Measurements from ENCODE around the gene NDUFA5.
"Not testable (repeated sequence)": the region's sequence is repeated elsewhere in the genome, so short reads cannot be mapped to it uniquely, and the experiment has no call there.

NDUFA5 gene

GRCh38 chr7:123537026-123537642 lies 20.5 kb downstream of the NDUFA5 start:
- Histone ChIP-seq H3K27me3 (ENCODE audit: control insufficient read depth in 2 of 2, insufficient read depth in 2 of 2, low read length in 2 of 2) (peaks cover 6 to 7% of the 10 kb centered on the region in 2 donors), H3K9ac (ENCODE audit: low read depth in 1 of 2, low read length in 2 of 2) (no peak overlapping the region), H3K9me3 (ENCODE audit: control insufficient read depth in 2 of 2, low read length in 2 of 2) (no peaks in the 10 kb centered on the region), H3K4me3 (ENCODE audit: low read length in 2 of 2) (no peak overlapping the region), H3K27ac (ENCODE audit: low read depth in 2 of 2, low read length in 2 of 2) (no peak overlapping the region), H3K4me1 (ENCODE audit: control insufficient read depth in 2 of 2, insufficient read depth in 2 of 2, low read length in 2 of 2) (peaks cover 4 to 5% of the 10 kb centered on the region in 2 donors), H3K36me3 (ENCODE audit: control insufficient read depth in 2 of 2, insufficient read depth in 2 of 2, low read length in 2 of 2) (no peaks in the 10 kb centered on the region)

DNA sequence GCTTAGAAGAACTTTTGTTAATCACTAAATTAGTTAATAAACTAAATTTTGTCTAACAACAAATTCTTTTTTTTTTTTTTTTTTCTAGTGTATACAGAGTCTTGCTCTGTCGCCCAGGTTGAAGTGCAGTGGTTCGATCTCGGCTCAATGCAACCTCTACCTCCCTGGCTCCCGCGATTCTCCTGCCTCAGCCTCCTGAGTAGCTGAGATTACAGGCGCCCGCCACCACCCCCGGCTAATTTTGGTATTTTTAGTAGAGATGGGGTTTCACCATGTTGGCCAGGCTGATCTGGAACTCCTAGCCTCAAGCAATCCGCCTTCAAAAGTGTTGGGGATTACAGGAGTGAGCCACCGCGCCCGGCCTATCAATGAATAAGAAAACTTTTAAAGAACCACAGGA lies 22.1 kb downstream of the NDUFA5 start:
- peaks cover 4 to 5% of the 10 kb centered on the region in 2 donors for H3K4me1 ChIP-seq (ENCODE audit: control insufficient read depth in 2 of 2, insufficient read depth in 2 of 2, low read length in 2 of 2)

GRCh38 chr7:123534383-123535260 lies 23.0 kb downstream of the NDUFA5 start, which contains the start of gene IQUB:
IQUB (minus strand) TSS chr7:123534595; CDS start chr7:123512340, 22,255 bp downstream.
- H3K9me3 ChIP-seq (ENCODE audit: control insufficient read depth in 2 of 2, low read length in 2 of 2): no peaks in the 10 kb centered on the region
- peak within 1 kb of the TSS; percentile 58 to 74 for H3K9ac ChIP-seq (ENCODE audit: low read depth in 1 of 2, low read length in 2 of 2)
- peak within 1 kb of the TSS; percentile 89 to 94 for H3K4me3 ChIP-seq (ENCODE audit: low read length in 2 of 2)
- H3K36me3 ChIP-seq (ENCODE audit: control insufficient read depth in 2 of 2, insufficient read depth in 2 of 2, low read length in 2 of 2): no peaks in the 10 kb centered on the region
- H3K27ac ChIP-seq (ENCODE audit: low read depth in 2 of 2, low read length in 2 of 2): peak within 1 kb of the TSS; percentile 78 to 87
- peaks cover 6 to 9% of the 10 kb centered on the region in 2 donors for H3K27me3 ChIP-seq (ENCODE audit: control insufficient read depth in 2 of 2, insufficient read depth in 2 of 2, low read length in 2 of 2)
- peaks cover 4 to 5% of the 10 kb centered on the region in 2 donors for H3K4me1 ChIP-seq (ENCODE audit: control insufficient read depth in 2 of 2, insufficient read depth in 2 of 2, low read length in 2 of 2)

More for the DNA sequence above, 22.1 kb downstream of the NDUFA5 start:
- H3K27ac ChIP-seq (ENCODE audit: low read depth in 2 of 2, low read length in 2 of 2): no peak overlapping the region
- H3K9ac ChIP-seq (ENCODE audit: low read depth in 1 of 2, low read length in 2 of 2): peak overlapping the region in 1 of 2 donors; percentile 38
- no peaks in the 10 kb centered on the region for H3K36me3 ChIP-seq (ENCODE audit: control insufficient read depth in 2 of 2, insufficient read depth in 2 of 2, low read length in 2 of 2)
- peak overlapping the region; percentile 74 to 94 for H3K4me3 ChIP-seq (ENCODE audit: low read length in 2 of 2)
- no peaks in the 10 kb centered on the region for H3K9me3 ChIP-seq (ENCODE audit: control insufficient read depth in 2 of 2, low read length in 2 of 2)
- H3K27me3 ChIP-seq (ENCODE audit: control insufficient read depth in 2 of 2, insufficient read depth in 2 of 2, low read length in 2 of 2): peaks cover 6 to 9% of the 10 kb centered on the region in 2 donors

DNA sequence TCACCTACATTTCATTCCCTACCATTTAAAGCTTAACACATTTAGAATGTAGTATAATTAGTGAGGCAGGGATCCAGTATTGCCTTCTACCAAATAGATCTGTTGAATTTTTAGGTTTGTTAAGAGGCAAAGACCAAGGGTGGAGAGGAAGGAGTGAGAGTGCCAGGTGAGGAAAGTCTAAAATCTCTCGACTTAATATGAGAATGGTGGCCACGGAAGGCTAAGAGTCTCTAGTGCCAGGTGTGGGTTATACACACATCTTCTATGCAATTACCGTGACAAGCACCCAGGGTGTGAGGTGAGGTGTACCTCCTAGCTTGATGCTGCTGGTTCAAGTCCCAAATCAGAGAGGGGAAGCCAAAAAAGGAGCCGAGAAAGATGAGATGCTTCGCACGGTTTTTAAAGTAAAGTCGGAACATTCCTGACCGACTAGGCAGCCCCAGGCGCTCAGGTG lies 23.7 kb downstream of the NDUFA5 start:
- Histone ChIP-seq H3K27ac (ENCODE audit: low read depth in 2 of 2, low read length in 2 of 2) (no peak overlapping the region), H3K36me3 (ENCODE audit: control insufficient read depth in 2 of 2, insufficient read depth in 2 of 2, low read length in 2 of 2) (no peaks in the 10 kb centered on the region), H3K4me1 (ENCODE audit: control insufficient read depth in 2 of 2, insufficient read depth in 2 of 2, low read length in 2 of 2) (peaks cover 4 to 5% of the 10 kb centered on the region in 2 donors), H3K9ac (ENCODE audit: low read depth in 1 of 2, low read length in 2 of 2) (peak overlapping the region in 1 of 2 donors; percentile 58), H3K9me3 (ENCODE audit: control insufficient read depth in 2 of 2, low read length in 2 of 2) (no peaks in the 10 kb centered on the region), H3K4me3 (ENCODE audit: low read length in 2 of 2) (peak overlapping the region; percentile 80 to 89), H3K27me3 (ENCODE audit: control insufficient read depth in 2 of 2, insufficient read depth in 2 of 2, low read length in 2 of 2) (peaks cover 6 to 9% of the 10 kb centered on the region in 2 donors)

- H3K4me3 ChIP-seq (ENCODE audit: low read length in 2 of 2): no peak overlapping the region
- no peak overlapping the region for H3K27ac ChIP-seq (ENCODE audit: low read depth in 2 of 2, low read length in 2 of 2)
- H3K9ac ChIP-seq (ENCODE audit: low read depth in 1 of 2, low read length in 2 of 2): no peak overlapping the region
- H3K9me3 ChIP-seq (ENCODE audit: control insufficient read depth in 2 of 2, low read length in 2 of 2): no peaks in the 10 kb centered on the region
- no peaks in the 10 kb centered on the region for H3K36me3 ChIP-seq (ENCODE audit: control insufficient read depth in 2 of 2, insufficient read depth in 2 of 2, low read length in 2 of 2)
- peaks cover 4 to 5% of the 10 kb centered on the region in 2 donors for H3K4me1 ChIP-seq (ENCODE audit: control insufficient read depth in 2 of 2, insufficient read depth in 2 of 2, low read length in 2 of 2)
- peaks cover 7 to 9% of the 10 kb centered on the region in 2 donors for H3K27me3 ChIP-seq (ENCODE audit: control insufficient read depth in 2 of 2, insufficient read depth in 2 of 2, low read length in 2 of 2)
These were observed 24.1 kb downstream of the NDUFA5 start for GRCh38 chr7:123533553-123533917.

GRCh38 chr7:123532788-123533552 lies 24.6 kb downstream of the NDUFA5 start:
- H3K4me1 ChIP-seq (ENCODE audit: control insufficient read depth in 2 of 2, insufficient read depth in 2 of 2, low read length in 2 of 2); H3K27ac ChIP-seq (ENCODE audit: low read depth in 2 of 2, low read length in 2 of 2); H3K36me3 ChIP-seq (ENCODE audit: control insufficient read depth in 2 of 2, insufficient read depth in 2 of 2, low read length in 2 of 2); H3K9me3 ChIP-seq (ENCODE audit: control insufficient read depth in 2 of 2, low read length in 2 of 2); H3K27me3 ChIP-seq (ENCODE audit: control insufficient read depth in 2 of 2, insufficient read depth in 2 of 2, low read length in 2 of 2); H3K9ac ChIP-seq (ENCODE audit: low read depth in 1 of 2, low read length in 2 of 2): not testable (repeated sequence)
- H3K4me3 ChIP-seq (ENCODE audit: low read length in 2 of 2): peak overlapping the region; percentile 46 to 48

DNA sequence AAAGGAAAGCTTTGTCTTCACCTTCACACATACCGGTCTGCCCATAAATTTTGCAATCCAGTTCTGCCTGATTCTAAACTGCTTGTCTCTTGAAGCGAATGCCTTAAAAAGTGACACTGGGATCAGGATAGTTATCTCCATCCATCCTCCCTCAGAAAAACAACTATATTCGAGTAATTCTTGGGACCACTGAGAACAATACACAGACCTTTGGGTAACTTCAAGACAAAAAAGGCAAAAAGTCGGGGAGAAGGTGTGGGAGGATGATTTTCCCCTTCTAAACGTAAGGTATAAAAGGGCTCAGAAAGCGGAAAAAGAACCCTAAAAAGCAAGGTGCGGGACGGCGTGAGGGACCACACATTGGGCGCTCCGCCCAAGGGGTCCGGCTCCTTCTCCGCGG lies 25.3 kb downstream of the NDUFA5 start:
- H3K27ac ChIP-seq (ENCODE audit: low read depth in 2 of 2, low read length in 2 of 2); H3K4me3 ChIP-seq (ENCODE audit: low read length in 2 of 2); H3K27me3 ChIP-seq (ENCODE audit: control insufficient read depth in 2 of 2, insufficient read depth in 2 of 2, low read length in 2 of 2); H3K36me3 ChIP-seq (ENCODE audit: control insufficient read depth in 2 of 2, insufficient read depth in 2 of 2, low read length in 2 of 2); H3K9ac ChIP-seq (ENCODE audit: low read depth in 1 of 2, low read length in 2 of 2); H3K9me3 ChIP-seq (ENCODE audit: control insufficient read depth in 2 of 2, low read length in 2 of 2); H3K4me1 ChIP-seq (ENCODE audit: control insufficient read depth in 2 of 2, insufficient read depth in 2 of 2, low read length in 2 of 2): not testable (repeated sequence)

GRCh38 chr7:123530035-123530591 lies 27.5 kb downstream of the NDUFA5 start:
- not testable (repeated sequence) for H3K4me3 ChIP-seq (ENCODE audit: low read length in 2 of 2); H3K4me1 ChIP-seq (ENCODE audit: control insufficient read depth in 2 of 2, insufficient read depth in 2 of 2, low read length in 2 of 2); H3K27ac ChIP-seq (ENCODE audit: low read depth in 2 of 2, low read length in 2 of 2); H3K36me3 ChIP-seq (ENCODE audit: control insufficient read depth in 2 of 2, insufficient read depth in 2 of 2, low read length in 2 of 2); H3K9ac ChIP-seq (ENCODE audit: low read depth in 1 of 2, low read length in 2 of 2); H3K9me3 ChIP-seq (ENCODE audit: control insufficient read depth in 2 of 2, low read length in 2 of 2); H3K27me3 ChIP-seq (ENCODE audit: control insufficient read depth in 2 of 2, insufficient read depth in 2 of 2, low read length in 2 of 2)

DNA sequence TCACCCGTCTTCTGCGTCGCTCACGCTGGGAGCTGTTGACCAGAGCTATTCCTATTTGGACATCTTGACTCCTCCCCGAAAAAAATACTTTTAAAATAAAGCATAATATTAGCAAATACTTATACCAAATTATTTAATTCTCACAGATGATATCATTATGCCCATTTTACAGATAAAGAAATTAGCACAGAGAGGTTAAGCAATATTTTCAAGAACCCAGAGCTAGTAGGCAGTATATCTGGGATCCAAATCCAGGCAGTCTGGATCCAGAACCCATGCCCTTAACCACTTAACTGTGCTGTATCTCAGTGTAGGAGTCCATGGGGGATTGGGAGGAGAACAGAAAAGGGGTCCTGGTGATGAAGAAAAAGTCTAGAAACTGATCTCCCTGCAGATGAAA lies 29.4 kb downstream of the NDUFA5 start:
- Histone ChIP-seq H3K4me1 (ENCODE audit: control insufficient read depth in 2 of 2, insufficient read depth in 2 of 2, low read length in 2 of 2) (no peaks in the 10 kb centered on the region), H3K9me3 (ENCODE audit: control insufficient read depth in 2 of 2, low read length in 2 of 2) (no peaks in the 10 kb centered on the region), H3K9ac (ENCODE audit: low read depth in 1 of 2, low read length in 2 of 2) (no peak overlapping the region), H3K27me3 (ENCODE audit: control insufficient read depth in 2 of 2, insufficient read depth in 2 of 2, low read length in 2 of 2) (peaks cover 3 to 5% of the 10 kb centered on the region in 2 donors), H3K27ac (ENCODE audit: low read depth in 2 of 2, low read length in 2 of 2) (no peak overlapping the region), H3K4me3 (ENCODE audit: low read length in 2 of 2) (no peak overlapping the region), H3K36me3 (ENCODE audit: control insufficient read depth in 2 of 2, insufficient read depth in 2 of 2, low read length in 2 of 2) (no peaks in the 10 kb centered on the region)

Measured in mucosa of rectum (tissue), 2 donors.